ENCODE data around the gene TRIOBP.

TRIOBP gene

GRCh38 chr22:37731804-37732471 lies 35.1 kb downstream of the TRIOBP start:
- no peak for DNase-seq

GRCh38 chr22:37732699-37733607 lies 36.1 kb downstream of the TRIOBP start:
- DNase-seq = no peak

GRCh38 chr22:37733625-37734401 lies 37.0 kb downstream of the TRIOBP start:
- no peak for DNase-seq

DNA sequence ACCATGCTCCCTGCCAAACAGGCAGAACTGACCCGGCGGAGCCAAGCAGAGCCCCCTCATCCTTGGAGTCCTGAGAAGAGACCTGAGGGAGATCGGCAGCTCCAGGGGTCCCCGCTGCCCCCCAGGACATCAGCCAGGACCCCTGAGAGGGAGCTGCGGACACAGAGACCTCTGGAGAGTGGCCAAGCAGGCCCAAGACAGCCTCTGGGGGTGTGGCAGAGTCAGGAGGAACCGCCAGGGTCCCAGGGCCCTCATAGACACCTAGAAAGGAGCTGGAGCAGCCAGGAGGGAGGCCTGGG lies 37.5 kb downstream of the TRIOBP start:
- DNase-seq = no peak

GRCh38 chr22:37734964-37735451 lies 38.2 kb downstream of the TRIOBP start:
- DNase-seq = no peak

- DNase-seq = no peak
Observed at GRCh38 chr22:37739035-37739434, 42.2 kb downstream of the TRIOBP start.

GRCh38 chr22:37739611-37740049 lies 42.8 kb downstream of the TRIOBP start:
- DNase-seq = no peak

- no peak for DNase-seq
Observed at GRCh38 chr22:37740455-37741311, 43.8 kb downstream of the TRIOBP start.

DNA sequence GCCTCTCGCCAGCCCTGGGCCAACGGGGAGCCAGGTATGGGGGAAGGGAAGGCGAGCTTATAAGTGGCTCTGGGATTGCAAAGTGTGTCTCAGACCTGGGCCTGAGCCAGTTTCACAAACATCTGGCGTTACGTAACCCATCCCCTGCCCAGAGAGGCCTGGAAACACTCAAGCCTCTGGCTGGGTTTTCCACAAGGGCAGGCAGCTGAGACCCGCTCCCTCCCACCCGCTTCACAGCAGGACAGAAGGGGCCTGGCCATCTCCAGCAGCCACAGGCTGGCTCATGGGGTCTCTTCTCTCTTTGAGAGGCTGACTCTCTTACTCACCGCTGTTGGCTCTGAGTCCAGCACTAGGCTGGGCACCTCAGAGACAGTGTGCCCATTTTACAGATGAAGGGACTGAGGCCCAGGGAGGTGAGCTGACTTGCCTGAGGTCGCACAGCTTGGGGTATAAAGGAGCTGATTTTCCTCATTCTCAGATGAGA lies 44.5 kb downstream of the TRIOBP start:
- no peak for DNase-seq

GRCh38 chr22:37742376-37743171 lies 45.7 kb downstream of the TRIOBP start:
- DNase-seq = no peak

DNA sequence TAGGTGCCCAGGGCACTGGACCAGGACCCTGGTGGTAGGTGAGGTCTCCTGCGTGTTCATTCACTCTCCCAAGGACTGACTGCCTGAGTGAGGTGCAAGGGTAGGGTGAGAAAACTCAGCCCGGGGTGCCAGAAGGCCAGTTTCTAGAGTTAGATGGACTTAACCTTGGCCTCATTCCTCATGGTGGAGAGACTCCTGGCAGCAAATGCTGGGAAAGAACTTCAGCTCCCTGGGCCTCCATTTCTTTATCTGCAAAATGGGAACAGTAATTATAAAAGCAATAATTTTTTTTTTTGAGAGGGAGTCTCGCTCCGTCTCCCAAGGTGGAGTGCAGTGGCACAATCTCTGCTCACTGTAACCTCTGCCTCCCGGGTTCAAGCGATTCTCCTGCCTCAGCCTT lies 47.7 kb downstream of the TRIOBP start:
- DNase-seq = no peak

DNA sequence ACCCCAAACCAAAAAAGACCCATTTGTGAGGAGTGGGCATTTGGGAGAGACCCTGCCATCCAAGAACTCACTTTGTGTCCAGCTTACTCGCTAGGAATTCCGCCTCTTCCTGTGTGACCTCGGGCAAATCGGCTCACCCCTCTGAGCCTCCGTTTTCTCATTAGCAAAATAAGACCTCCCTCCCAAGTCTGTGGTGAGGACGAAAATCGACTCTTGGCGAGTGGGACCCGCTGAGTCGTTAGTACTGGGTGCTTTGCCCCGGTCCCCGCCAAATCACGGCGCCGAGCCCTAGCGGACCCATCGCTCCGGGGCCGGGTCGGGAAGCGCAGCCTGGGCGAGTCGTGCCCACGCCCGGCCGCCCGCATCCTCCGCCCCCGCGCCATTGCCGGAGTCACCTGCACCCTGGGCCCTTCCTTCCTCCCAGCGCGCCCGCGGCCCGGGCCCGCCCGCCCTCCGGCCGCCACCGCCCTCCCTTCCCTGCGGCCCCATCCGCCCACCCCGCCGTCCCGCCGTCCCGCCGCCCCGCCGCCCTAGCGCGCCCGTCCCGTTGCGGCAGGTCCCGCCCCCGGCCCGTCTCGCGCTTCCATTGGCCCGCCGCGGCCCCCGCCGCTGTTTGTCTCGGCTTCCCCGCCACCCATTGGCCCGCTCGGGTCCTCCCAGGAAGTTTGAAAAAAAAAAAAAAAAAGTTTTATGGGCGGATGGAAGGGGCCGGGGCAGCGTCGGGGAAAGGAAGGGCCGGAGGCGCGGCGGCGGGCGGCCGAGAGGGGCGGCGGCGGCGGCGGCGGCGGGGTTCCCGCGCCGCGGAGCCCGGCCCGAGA lies 48.9 kb downstream of the TRIOBP start:
- peak; percentile 55 for DNase-seq

GRCh38 chr22:37746366-37747079 lies 49.7 kb downstream of the TRIOBP start:
- no peak for DNase-seq

DNA sequence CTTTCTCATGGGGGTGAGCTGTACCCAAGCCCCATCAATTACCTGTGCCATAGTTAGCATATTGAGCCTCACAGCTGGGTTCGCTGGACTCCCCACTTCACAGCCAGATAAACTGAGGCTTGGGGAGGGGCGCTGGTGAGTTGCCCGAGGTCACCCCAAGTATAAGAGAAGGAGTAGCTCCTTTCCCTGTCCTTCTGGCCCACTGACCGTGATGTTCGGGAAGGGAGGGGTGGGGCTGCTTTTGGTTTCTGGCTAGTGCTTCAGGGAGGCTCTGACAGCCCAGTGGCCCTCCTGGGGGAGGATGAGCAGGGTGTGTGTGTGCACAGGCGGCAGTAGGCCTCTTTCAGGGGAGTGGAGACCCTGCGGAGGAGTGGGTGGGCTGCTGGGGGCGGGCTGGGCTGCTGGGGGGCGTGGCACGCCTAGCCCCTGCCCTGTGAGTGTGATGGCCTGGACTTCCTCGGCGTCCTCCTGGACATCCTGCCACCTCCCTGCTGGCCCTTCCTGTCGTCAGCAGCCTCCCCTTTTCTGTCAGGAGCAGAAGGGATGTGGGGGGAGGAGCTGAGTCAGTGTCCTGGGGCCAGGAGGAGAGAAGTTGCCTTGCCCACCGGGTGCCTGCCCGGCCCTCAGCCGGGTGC lies 50.3 kb downstream of the TRIOBP start:
- DNase-seq = no peak

DNA sequence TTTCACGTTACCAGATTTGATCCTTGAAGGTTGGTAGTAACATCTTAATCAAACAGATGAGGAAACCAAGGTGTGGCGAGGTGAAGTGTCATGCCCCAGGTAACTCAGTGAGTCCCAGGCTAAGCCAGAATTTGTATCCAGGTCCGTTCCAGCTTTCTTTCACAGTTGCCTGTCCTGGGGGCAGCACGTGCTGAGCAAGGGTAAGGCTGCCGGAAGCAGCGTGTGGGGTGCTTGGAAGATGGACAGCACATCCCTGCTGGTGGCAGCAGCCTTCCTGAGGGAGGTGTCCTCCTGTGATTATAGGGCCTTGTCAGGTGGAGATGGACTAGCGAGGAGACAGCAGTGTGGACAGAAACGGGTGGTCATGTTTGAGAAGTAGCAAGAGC lies 50.9 kb downstream of the TRIOBP start:
- DNase-seq = no peak

DNA sequence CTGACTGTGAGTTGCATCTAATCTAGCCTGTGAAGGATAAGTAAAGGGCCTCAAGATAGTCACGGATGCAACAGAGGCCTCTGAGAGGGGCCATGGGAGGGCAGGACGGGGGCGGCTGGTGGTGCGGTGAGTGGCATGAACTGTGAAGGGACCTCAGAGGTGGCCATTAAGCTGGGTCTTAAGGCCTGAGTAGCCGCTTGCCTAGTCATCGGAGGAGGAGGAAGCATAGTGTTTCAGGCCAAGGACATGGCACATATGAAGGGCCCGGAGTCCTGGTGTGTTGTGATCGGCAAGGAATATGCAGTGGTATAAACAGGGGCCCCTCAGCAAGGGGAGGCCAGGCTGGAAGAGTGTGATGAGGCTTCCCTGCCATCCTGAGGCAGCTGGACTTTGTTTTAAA lies 51.8 kb downstream of the TRIOBP start:
- no peak for DNase-seq

DNA sequence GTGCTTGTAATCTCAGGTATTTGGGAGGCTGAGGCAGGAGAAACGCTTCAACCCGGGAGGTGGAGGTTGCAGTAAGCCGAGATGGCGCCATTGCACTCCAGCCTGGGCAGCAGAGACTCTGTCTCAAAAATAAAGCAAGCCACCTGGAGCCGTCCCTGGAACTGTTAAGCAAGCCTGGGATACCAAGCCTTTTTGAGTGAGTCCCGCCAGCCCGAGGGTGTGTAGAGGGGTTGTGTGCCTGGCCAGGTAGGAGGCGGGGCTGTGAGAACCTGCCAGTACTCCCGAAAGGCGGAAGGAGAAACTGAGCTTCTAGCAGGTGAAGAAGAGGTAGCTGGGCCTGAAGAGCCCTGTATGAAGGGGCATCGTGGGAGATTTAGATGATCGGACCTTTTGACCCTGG lies 52.4 kb downstream of the TRIOBP start:
- no peak for DNase-seq

DNA sequence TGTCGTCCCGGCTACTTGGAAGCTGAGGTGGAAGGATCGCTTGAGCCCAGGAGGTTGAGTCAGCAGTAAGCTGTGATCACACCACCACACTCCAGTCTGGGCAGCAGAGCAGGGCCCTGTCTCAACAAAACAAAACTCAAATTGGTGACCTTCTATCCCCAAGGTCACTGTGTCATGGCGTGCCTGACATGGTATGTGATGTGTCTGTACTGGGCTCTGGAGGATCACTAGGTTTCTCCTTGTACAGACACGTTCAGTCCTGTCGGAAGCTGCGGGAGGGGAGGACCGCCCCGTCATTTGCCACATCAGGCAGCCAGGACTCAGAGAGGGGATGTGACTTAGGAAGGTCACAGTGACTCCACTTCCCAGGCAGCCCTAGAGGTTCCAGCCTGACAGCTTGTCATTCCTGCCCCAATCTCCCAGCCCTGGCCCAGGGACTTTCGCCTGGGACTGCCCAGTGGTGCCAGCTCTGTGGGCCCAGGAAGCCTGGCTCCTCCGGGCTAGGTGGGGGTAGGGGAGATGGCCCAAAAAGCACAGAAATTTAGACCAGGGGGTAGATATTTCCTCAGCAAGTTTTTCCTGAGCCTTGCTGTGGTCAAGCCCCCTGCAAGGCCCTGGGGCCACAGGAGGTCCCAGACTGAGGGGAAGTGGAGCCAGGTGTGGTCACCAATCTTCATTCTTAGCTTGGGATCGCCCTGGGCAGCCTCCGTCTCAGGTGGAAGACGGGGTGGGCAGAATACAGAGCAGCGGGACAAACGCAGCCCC lies 53.2 kb downstream of the TRIOBP start:
- no peak for DNase-seq

Data from NCI-H446 treated with DMSO at 0.1 percent for 48 hours (cell line).